Stomach smooth muscle (tissue), 2 donors: Measurements from ENCODE around the gene RABL3.
"Not testable (repeated sequence)": the region's sequence is repeated elsewhere in the genome, so short reads cannot be mapped to it uniquely, and the experiment has no call there.

Experiments
- H3K27ac ChIP-seq: one replicate; pipeline ENCODE4 v1.7.0; 2013; ENCODE audit warnings: mild to moderate bottlenecking, low read length, inconsistent platforms
- H3K27me3 ChIP-seq, 2 donors: one replicate each; pipeline ENCODE4 v1.7.0; 2013; ENCODE audit warnings: low read length in 2 of 2; ENCODE audit not compliant: insufficient read depth in 2 of 2, control insufficient read depth in 1 of 2
- H3K36me3 ChIP-seq, 2 donors: one replicate each; pipeline ENCODE4 v1.7.0; 2013; ENCODE audit warnings: low read length in 2 of 2; ENCODE audit not compliant: control insufficient read depth in 2 of 2, insufficient read depth in 2 of 2
- H3K4me1 ChIP-seq: one replicate; pipeline ENCODE4 v1.7.0; 2013; ENCODE audit warnings: low read length; ENCODE audit not compliant: control insufficient read depth, insufficient read depth
- H3K4me3 ChIP-seq, 2 donors: one replicate each; pipeline ENCODE4 v1.7.0; 2013; ENCODE audit warnings: low read length in 2 of 2
- H3K9ac ChIP-seq, 2 donors: one replicate each; pipeline ENCODE4 v1.7.0; 2013; ENCODE audit warnings: low read length in 2 of 2, mild to moderate bottlenecking in 1 of 2
- H3K9me3 ChIP-seq, 2 donors: one replicate each; pipeline ENCODE4 v1.7.0; 2013; ENCODE audit warnings: low read length in 2 of 2; ENCODE audit not compliant: control insufficient read depth in 2 of 2
- donor health status: healthy.
- donor health status: Pancreatic carcinoma.

Gene RABL3

DNA sequence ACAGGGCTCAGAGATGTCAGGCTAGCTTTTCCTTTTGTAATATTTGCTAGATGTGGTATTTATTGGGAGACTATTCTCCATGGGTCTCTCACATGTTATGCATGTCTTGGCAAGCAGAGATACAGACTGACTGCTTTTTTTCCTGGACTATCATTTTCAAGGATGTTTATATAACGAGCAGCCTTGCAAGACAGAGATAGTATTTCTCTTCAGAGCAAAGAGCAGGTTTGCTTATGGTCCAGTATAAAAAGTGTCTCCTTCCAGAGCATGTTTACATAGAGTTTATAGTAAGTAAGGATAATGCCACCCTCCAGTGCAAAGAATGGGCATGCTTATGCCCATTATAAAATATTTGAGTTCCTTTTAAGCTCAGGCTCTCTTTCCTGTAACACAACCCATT is 24.8 kb upstream of the RABL3 start:
- H3K9me3 ChIP-seq: no peaks in the 10 kb centered on the region
- H3K27me3 ChIP-seq: no peaks in the 10 kb centered on the region
- no peak overlapping the region for H3K27ac ChIP-seq
- no peaks in the 10 kb centered on the region for H3K36me3 ChIP-seq
- no peak overlapping the region for H3K4me3 ChIP-seq
- no peak overlapping the region for H3K9ac ChIP-seq
- H3K4me1 ChIP-seq: no peaks in the 10 kb centered on the region

DNA sequence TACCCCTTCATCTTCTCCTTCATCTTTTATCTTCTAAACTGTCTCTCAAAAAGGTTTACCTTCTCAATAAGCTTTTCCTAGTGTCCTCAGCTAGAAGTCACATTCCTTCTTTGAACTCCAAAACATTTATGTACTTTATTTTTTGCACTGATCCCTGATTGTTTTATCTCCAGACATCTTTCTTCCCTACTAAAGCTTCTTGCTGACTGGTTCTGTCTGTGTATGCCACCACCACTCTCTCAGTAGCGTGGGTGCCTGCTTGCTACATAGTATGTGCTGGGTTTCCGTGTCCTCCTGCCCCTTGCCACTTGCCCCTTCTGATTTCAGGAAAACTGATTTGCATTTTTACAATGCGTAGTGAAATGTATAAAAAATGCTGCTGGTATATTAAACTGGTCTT is 24.3 kb upstream of the RABL3 start:
- Histone ChIP-seq H3K4me3 (no peak overlapping the region), H3K36me3 (no peaks in the 10 kb centered on the region), H3K27me3 (no peaks in the 10 kb centered on the region), H3K9me3 (no peaks in the 10 kb centered on the region), H3K9ac (no peak overlapping the region), H3K27ac (no peak overlapping the region), H3K4me1 (no peaks in the 10 kb centered on the region)

DNA sequence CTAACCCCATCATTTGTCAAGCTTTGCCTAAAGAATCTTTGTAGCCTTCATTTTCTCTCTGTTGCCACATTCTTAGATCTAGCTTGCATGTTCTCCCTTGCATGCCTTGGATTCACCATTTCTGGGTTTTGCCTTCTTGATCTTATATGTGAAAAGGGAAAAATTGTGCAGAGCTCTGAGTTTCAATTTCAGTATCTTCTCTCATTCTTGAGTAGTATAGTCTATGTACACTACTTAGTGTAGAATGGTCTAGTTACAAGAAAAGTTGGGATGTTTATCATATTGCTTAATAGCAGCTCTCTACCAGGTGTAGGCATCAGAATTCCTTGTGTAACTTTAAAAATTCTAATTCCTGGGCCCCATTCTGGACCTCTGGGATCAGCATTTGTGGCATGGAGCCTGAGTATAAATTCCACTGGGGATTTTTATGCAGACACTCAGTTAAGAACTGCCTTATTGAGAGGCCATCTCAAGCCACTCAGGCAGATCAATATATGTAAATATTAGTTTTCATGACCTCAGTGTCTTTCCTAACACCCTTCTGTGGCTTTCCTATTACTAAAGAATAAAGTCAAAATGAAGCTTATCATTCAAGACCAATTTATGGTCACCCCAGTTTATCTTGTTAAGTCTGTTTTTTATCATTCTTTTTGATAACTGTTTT is 23.6 kb upstream of the RABL3 start:
- Histone ChIP-seq H3K27me3 (no peaks in the 10 kb centered on the region), H3K36me3 (no peaks in the 10 kb centered on the region), H3K9ac (no peak overlapping the region), H3K27ac (no peak overlapping the region), H3K4me3 (no peak overlapping the region), H3K4me1 (no peaks in the 10 kb centered on the region), H3K9me3 (no peaks in the 10 kb centered on the region)

DNA sequence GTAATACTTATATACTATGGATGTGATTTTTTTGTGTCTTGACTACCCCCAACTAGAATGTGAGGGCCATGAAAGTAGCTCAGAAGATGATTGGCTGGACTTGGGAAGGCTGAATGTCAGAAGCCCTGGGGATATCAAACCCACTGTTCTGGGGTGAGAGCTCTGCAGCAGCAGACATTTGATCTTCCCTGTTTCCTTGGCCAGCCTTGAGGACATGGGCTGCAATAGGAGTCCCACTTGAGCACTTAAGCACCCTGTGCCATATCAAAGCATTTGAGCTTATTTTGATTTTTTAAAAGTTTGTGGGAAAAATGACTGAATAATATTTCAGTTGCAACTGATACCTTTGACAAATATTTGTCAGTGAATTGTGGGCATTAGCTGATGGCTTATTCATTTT is 21.9 kb upstream of the RABL3 start:
- Histone ChIP-seq H3K36me3 (no peaks in the 10 kb centered on the region), H3K9ac (no peak overlapping the region), H3K27me3 (no peaks in the 10 kb centered on the region), H3K4me1 (no peaks in the 10 kb centered on the region), H3K9me3 (no peaks in the 10 kb centered on the region), H3K4me3 (no peak overlapping the region), H3K27ac (no peak overlapping the region)

DNA sequence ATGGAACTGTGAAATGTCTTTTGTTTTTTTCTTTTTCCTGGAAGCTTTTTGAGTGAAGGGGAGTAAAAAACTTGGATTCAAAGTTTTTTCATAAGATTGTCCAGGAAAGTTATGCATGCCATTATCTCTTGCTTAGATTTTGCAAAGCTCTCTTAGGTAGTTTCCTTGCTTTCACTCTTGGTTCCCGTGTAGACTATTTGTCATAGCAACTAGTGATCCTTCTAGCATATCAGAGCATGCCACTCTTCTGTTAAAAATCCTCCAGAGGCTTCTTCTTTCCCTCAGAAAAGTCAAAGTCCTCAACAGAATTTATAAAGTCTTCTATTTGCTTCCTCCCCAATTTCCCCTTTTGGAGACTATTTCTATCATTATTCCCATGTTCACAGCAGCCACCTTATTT is 21.3 kb upstream of the RABL3 start:
- Histone ChIP-seq H3K36me3 (no peaks in the 10 kb centered on the region), H3K4me1 (no peaks in the 10 kb centered on the region), H3K9me3 (no peaks in the 10 kb centered on the region), H3K9ac (no peak overlapping the region), H3K27me3 (no peaks in the 10 kb centered on the region), H3K4me3 (no peak overlapping the region), H3K27ac (no peak overlapping the region)

DNA sequence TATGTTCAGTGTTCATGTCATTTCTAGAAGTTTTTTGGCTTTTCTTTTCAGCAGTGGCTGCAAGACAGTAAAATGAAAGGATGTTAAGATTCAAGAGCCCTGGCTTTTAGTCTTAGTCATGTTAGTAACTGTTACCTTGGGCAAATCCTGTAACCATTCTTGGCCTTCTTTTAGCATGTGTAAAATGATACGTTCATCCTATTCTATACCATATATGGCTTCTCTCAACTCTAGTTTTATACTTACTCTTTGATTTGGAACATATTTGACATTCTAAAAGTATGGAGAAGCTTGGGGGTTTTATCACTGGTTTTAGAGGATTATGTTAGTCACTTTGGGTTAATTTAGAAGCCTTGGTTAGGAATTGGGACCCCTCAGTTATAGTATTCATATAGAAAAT is 20.3 kb upstream of the RABL3 start:
- H3K4me3 ChIP-seq: no peak overlapping the region
- no peak overlapping the region for H3K9ac ChIP-seq
- no peaks in the 10 kb centered on the region for H3K9me3 ChIP-seq
- no peak overlapping the region for H3K27ac ChIP-seq
- H3K36me3 ChIP-seq: no peaks in the 10 kb centered on the region
- H3K4me1 ChIP-seq: no peaks in the 10 kb centered on the region
- no peaks in the 10 kb centered on the region for H3K27me3 ChIP-seq

DNA sequence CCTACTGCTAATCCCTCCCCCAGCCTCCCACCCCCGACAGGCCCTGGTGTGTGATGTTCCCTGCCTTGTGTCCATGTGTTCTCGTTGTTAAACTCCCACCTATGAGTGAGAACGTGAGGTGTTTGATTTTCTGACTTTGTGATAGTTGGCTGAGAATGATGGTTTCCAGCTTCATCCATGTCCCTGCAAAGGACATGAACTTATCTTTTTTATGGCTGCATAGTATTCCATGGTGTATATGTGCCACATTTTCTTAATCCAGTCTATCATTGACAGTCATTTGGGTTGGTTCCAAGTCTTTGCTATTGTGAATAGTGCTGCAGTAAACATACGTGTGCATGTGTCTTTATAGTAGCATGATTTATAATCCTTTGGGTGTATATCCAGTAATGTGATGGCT is 16.2 kb upstream of the RABL3 start:
- not testable (repeated sequence) for H3K9ac ChIP-seq, H3K27ac ChIP-seq, H3K36me3 ChIP-seq, H3K9me3 ChIP-seq, H3K4me1 ChIP-seq, H3K4me3 ChIP-seq, H3K27me3 ChIP-seq

DNA sequence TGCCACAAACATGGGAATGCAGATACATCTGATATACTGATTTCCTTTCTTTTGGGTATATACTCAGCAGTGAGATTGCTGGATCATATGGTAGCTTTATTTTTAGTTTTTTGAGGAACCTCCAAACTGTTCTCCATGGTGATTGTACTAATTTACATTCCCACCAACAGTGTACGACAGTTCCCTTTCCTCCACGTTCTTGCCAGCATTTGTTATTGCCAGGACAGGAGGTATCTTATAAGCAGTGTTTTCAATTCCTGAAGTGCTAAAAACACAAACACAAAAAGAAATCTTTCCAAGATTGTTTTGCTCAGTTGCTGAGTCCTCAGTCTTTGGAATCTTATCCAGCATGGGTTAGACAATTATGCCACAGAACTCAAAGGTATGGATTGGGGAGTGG is 13.7 kb upstream of the RABL3 start:
- Histone ChIP-seq H3K4me1 (no peaks in the 10 kb centered on the region), H3K9me3 (no peaks in the 10 kb centered on the region), H3K27me3 (no peaks in the 10 kb centered on the region), H3K36me3 (no peaks in the 10 kb centered on the region), H3K27ac (no peak overlapping the region), H3K4me3 (no peak overlapping the region), H3K9ac (no peak overlapping the region)

DNA sequence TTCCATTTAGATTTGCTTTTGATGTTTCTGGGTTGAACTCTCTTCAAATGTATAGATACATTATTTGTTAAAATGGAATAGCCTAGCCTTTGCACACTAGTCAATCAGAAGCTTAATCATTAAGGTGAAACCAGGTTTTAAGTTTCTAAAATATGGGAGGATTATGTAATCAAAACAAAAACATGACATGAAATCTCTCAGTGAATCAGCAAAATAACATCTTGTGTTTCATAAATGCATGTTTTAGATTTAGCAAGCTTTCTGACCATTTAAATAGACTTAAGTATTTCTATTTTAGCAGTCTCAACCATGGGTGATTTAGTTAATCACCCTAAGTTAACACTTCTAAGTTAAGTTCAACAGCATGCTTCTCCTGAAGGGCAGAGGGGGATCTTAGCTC is 11.5 kb upstream of the RABL3 start:
- no peaks in the 10 kb centered on the region for H3K27me3 ChIP-seq
- H3K9ac ChIP-seq: no peak overlapping the region
- H3K4me1 ChIP-seq: no peaks in the 10 kb centered on the region
- H3K9me3 ChIP-seq: no peaks in the 10 kb centered on the region
- no peak overlapping the region for H3K27ac ChIP-seq
- no peak overlapping the region for H3K4me3 ChIP-seq
- H3K36me3 ChIP-seq: peaks cover 3% of the 10 kb centered on the region in 2 donors

DNA sequence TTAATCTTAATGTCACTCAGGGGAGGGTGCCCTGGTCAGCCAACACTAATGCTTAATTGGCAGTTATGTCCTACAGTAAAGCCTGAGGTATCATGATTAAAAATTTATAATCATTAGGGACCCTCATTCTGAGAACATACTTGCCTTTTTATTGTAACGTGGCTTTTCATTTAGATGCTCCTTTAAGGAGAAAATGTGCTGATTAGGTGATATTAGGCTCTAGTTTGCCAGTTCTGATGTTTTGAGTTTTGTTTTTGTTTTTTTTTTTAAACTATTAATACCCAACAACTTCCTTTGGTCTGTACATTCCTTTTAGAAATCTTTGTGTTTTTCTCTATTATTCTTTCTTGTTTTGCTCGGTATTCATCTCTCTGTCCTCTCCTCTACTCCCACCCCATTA is 10.5 kb upstream of the RABL3 start:
- Histone ChIP-seq H3K27me3 (no peaks in the 10 kb centered on the region), H3K36me3 (peaks cover 3% of the 10 kb centered on the region in 2 donors), H3K27ac (no peak overlapping the region), H3K4me3 (no peak overlapping the region), H3K9ac (no peak overlapping the region), H3K4me1 (no peaks in the 10 kb centered on the region), H3K9me3 (no peaks in the 10 kb centered on the region)

DNA sequence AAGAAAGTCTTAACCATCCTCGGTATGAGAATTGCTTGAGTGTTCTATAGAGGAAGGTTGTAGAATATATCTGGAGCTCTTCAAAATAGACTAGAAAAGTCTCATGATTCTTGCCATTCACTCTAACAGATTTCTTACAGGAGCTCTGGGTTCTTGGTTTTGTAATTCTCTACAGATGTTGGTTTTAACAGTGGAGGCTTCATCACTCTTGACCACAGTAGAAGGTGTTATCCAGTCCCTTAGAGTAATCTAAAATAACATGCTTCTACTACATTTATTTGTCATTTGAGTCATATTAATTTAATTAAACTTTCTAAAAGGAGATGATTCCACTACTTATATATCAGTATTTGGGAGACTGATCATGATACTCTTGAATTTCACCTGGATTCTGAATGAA is 9.9 kb upstream of the RABL3 start:
- peaks cover 3% of the 10 kb centered on the region in 2 donors for H3K36me3 ChIP-seq
- H3K9me3 ChIP-seq: no peaks in the 10 kb centered on the region
- H3K4me1 ChIP-seq: no peaks in the 10 kb centered on the region
- H3K4me3 ChIP-seq: no peak overlapping the region
- no peak overlapping the region for H3K27ac ChIP-seq
- H3K27me3 ChIP-seq: no peaks in the 10 kb centered on the region
- H3K9ac ChIP-seq: no peak overlapping the region
